HUES48 (cell line): ENCODE data around the gene GAB2.

Source experiments
- H3K27ac ChIP-seq: one replicate; pipeline ENCODE4 v1.7.0; 2013; ENCODE audit warnings: low read depth, low read length, inconsistent platforms
- H3K27me3 ChIP-seq: 2 replicates; pipeline ENCODE4 v1.6.1; 2013; ENCODE audit warnings: mild to moderate bottlenecking, low read length; ENCODE audit not compliant: control insufficient read depth, insufficient read depth
- H3K36me3 ChIP-seq: 2 replicates; pipeline ENCODE4 v1.6.1; 2013; ENCODE audit warnings: low read length; ENCODE audit not compliant: control insufficient read depth, insufficient read depth
- H3K4me1 ChIP-seq: 2 replicates; pipeline ENCODE4 v1.6.1; 2013; ENCODE audit warnings: mild to moderate bottlenecking, low read length; ENCODE audit not compliant: control insufficient read depth, insufficient read depth
- H3K4me3 ChIP-seq: 2 replicates; pipeline ENCODE4 v1.5.1; 2013; ENCODE audit warnings: mild to moderate bottlenecking, low read depth, low read length
- H3K9ac ChIP-seq: 2 replicates; pipeline ENCODE4 v1.6.1; 2013; ENCODE audit warnings: mild to moderate bottlenecking, low read depth, low read length, moderate library complexity
- H3K9me3 ChIP-seq: 2 replicates; pipeline ENCODE4 v1.6.1; 2013; ENCODE audit warnings: low read length; ENCODE audit not compliant: control insufficient read depth, insufficient read depth

GAB2 gene

GRCh38 chr11:78200061-78200460 lies 217.6 kb downstream of the GAB2 start:
- Histone ChIP-seq H3K36me3 (0 out of 2 replicates have a peak, but pooled peaks cover 5% of the 10 kb centered on the region), H3K27ac (no peak overlapping the region), H3K9ac (no peak overlapping the region), H3K4me1 (no peaks in the 10 kb centered on the region), H3K4me3 (no peak overlapping the region), H3K27me3 (no peaks in the 10 kb centered on the region), H3K9me3 (no peaks in the 10 kb centered on the region)

- no peaks in the 10 kb centered on the region for H3K9me3 ChIP-seq
- H3K4me3 ChIP-seq, result no peak overlapping the region
- no peaks in the 10 kb centered on the region for H3K27me3 ChIP-seq
- 0 out of 2 replicates have a peak, but pooled peaks cover 5% of the 10 kb centered on the region for H3K36me3 ChIP-seq
- no peak overlapping the region for H3K27ac ChIP-seq
- no peaks in the 10 kb centered on the region for H3K4me1 ChIP-seq
- no peak overlapping the region for H3K9ac ChIP-seq
Measured at GRCh38 chr11:78199653-78200015, 218.0 kb downstream of the GAB2 start.

GRCh38 chr11:78199015-78199652 lies 218.5 kb downstream of the GAB2 start:
- H3K27ac ChIP-seq, result no peak overlapping the region
- no peaks in the 10 kb centered on the region for H3K27me3 ChIP-seq
- H3K4me3 ChIP-seq, result no peak overlapping the region
- no peaks in the 10 kb centered on the region for H3K4me1 ChIP-seq
- H3K9ac ChIP-seq, result no peak overlapping the region
- H3K9me3 ChIP-seq, result no peaks in the 10 kb centered on the region
- 0 out of 2 replicates have a peak, but pooled peaks cover 5% of the 10 kb centered on the region for H3K36me3 ChIP-seq

- Histone ChIP-seq H3K4me1 (no peaks in the 10 kb centered on the region), H3K4me3 (no peak overlapping the region), H3K9ac (no peak overlapping the region), H3K27ac (no peak overlapping the region), H3K9me3 (no peaks in the 10 kb centered on the region), H3K36me3 (0 out of 2 replicates have a peak, but pooled peaks cover 5% of the 10 kb centered on the region), H3K27me3 (no peaks in the 10 kb centered on the region)
Measured at GRCh38 chr11:78197816-78198215, 219.8 kb downstream of the GAB2 start.

- Histone ChIP-seq H3K4me3 (no peak overlapping the region), H3K9me3 (no peaks in the 10 kb centered on the region), H3K36me3 (0 out of 2 replicates have a peak, but pooled peaks cover 5% of the 10 kb centered on the region), H3K27me3 (no peaks in the 10 kb centered on the region), H3K4me1 (no peaks in the 10 kb centered on the region), H3K27ac (no peak overlapping the region), H3K9ac (no peak overlapping the region)
Measured at GRCh38 chr11:78196661-78197091, 220.9 kb downstream of the GAB2 start.

- no peak overlapping the region for H3K9ac ChIP-seq
- no peak overlapping the region for H3K27ac ChIP-seq
- H3K36me3 ChIP-seq, result 0 out of 2 replicates have a peak, but pooled peaks cover 1% of the 10 kb centered on the region
- no peaks in the 10 kb centered on the region for H3K27me3 ChIP-seq
- no peak overlapping the region for H3K4me3 ChIP-seq
- no peaks in the 10 kb centered on the region for H3K9me3 ChIP-seq
- H3K4me1 ChIP-seq, result no peaks in the 10 kb centered on the region
Measured at GRCh38 chr11:78195917-78196560, 221.6 kb downstream of the GAB2 start.

GRCh38 chr11:78194490-78194889 lies 223.1 kb downstream of the GAB2 start:
- Histone ChIP-seq H3K36me3 (no peaks in the 10 kb centered on the region), H3K4me1 (no peaks in the 10 kb centered on the region), H3K9ac (no peak overlapping the region), H3K4me3 (no peak overlapping the region), H3K27me3 (no peaks in the 10 kb centered on the region), H3K9me3 (no peaks in the 10 kb centered on the region), H3K27ac (no peak overlapping the region)

- Histone ChIP-seq H3K9ac (no peak overlapping the region), H3K36me3 (no peaks in the 10 kb centered on the region), H3K9me3 (no peaks in the 10 kb centered on the region)
Measured at GRCh38 chr11:78193806-78194205, 223.8 kb downstream of the GAB2 start.

GRCh38 chr11:78192911-78193351 lies 224.7 kb downstream of the GAB2 start:
- no peaks in the 10 kb centered on the region for H3K4me1 ChIP-seq
- H3K27me3 ChIP-seq, result no peaks in the 10 kb centered on the region
- H3K27ac ChIP-seq, result no peak overlapping the region
- no peak overlapping the region for H3K9ac ChIP-seq
- H3K36me3 ChIP-seq, result no peaks in the 10 kb centered on the region
- no peaks in the 10 kb centered on the region for H3K9me3 ChIP-seq
- no peak overlapping the region for H3K4me3 ChIP-seq

More at GRCh38 chr11:78193806-78194205, 223.8 kb downstream of the GAB2 start:
- Histone ChIP-seq H3K27ac (no peak overlapping the region), H3K4me3 (no peak overlapping the region), H3K27me3 (no peaks in the 10 kb centered on the region), H3K4me1 (no peaks in the 10 kb centered on the region)

- Histone ChIP-seq H3K27me3 (no peaks in the 10 kb centered on the region), H3K9me3 (no peaks in the 10 kb centered on the region), H3K9ac (no peak overlapping the region), H3K27ac (no peak overlapping the region), H3K4me1 (peaks cover 3% of the 10 kb centered on the region; the same call in 1 of the 2 replicates), H3K4me3 (no peak overlapping the region), H3K36me3 (no peaks in the 10 kb centered on the region)
Measured at GRCh38 chr11:78192223-78192719, 225.3 kb downstream of the GAB2 start.

GRCh38 chr11:78190871-78191538 lies 226.6 kb downstream of the GAB2 start:
- H3K36me3 ChIP-seq, result no peaks in the 10 kb centered on the region
- H3K4me1 ChIP-seq, result peaks cover 3% of the 10 kb centered on the region; the same call in 1 of the 2 replicates
- no peak overlapping the region for H3K27ac ChIP-seq
- H3K4me3 ChIP-seq, result no peak overlapping the region
- no peak overlapping the region for H3K9ac ChIP-seq
- no peaks in the 10 kb centered on the region for H3K9me3 ChIP-seq
- H3K27me3 ChIP-seq, result no peaks in the 10 kb centered on the region
